Effector memory CD4-positive, alpha-beta T cell (primary cell): ENCODE data around the gene ARHGEF16.

Experiments
- DNase-seq, 3 donors: peaks; one replicate each; pipeline ENCODE4 v3.0.0-alpha.2; 2020
- H3K27ac ChIP-seq: 2 replicates; pipeline ENCODE4 v1.7.0; 2013; ENCODE audit warnings: mild to moderate bottlenecking, low read length, moderate library complexity; ENCODE audit not compliant: insufficient read depth, poor library complexity, severe bottlenecking
- H3K27me3 ChIP-seq: replicated peaks from 2 replicates; pipeline ENCODE4 v1.7.0; 2013; ENCODE audit warnings: mild to moderate bottlenecking, low read length; ENCODE audit not compliant: insufficient read depth, control insufficient read depth, poor library complexity, severe bottlenecking
- H3K36me3 ChIP-seq: 2 replicates; pipeline ENCODE4 v1.7.0; 2013; ENCODE audit warnings: mild to moderate bottlenecking, low read length, moderate library complexity; ENCODE audit not compliant: control insufficient read depth, insufficient read depth
- H3K4me1 ChIP-seq: 2 replicates; pipeline ENCODE4 v1.7.0; 2013; ENCODE audit warnings: low read length, mild to moderate bottlenecking; ENCODE audit not compliant: control insufficient read depth, insufficient read depth, poor library complexity, severe bottlenecking
- H3K4me3 ChIP-seq: 2 replicates; pipeline ENCODE4 v1.7.0; 2013; ENCODE audit warnings: low read length, low read depth, mild to moderate bottlenecking; ENCODE audit not compliant: insufficient read depth, poor library complexity, severe bottlenecking
- H3K9me3 ChIP-seq: 2 replicates; pipeline ENCODE4 v1.7.0; 2013; ENCODE audit warnings: mild to moderate bottlenecking, low read length, moderate library complexity; ENCODE audit not compliant: control insufficient read depth

Gene ARHGEF16

GRCh38 chr1:3438661-3439180 is 15.7 kb upstream of the ARHGEF16 start:
- Histone ChIP-seq H3K4me1 (no peaks in the 10 kb centered on the region), H3K9me3 (no peaks in the 10 kb centered on the region), H3K27me3 (no peaks in the 10 kb centered on the region), H3K4me3 (no peak overlapping the region), H3K27ac (no peak overlapping the region), H3K36me3 (no peaks in the 10 kb centered on the region)
- no peak for DNase-seq

GRCh38 chr1:3439346-3440299 is 14.8 kb upstream of the ARHGEF16 start:
- Histone ChIP-seq H3K4me1 (no peaks in the 10 kb centered on the region), H3K36me3 (no peaks in the 10 kb centered on the region), H3K27me3 (no peaks in the 10 kb centered on the region), H3K9me3 (no peaks in the 10 kb centered on the region), H3K4me3 (no peak overlapping the region), H3K27ac (no peak overlapping the region)
- no peak for DNase-seq

- Histone ChIP-seq H3K4me1 (no peaks in the 10 kb centered on the region), H3K4me3 (no peak overlapping the region), H3K27me3 (no peaks in the 10 kb centered on the region), H3K36me3 (no peaks in the 10 kb centered on the region), H3K27ac (no peak overlapping the region), H3K9me3 (no peaks in the 10 kb centered on the region)
- no peak for DNase-seq
Observed at GRCh38 chr1:3440300-3440681, 14.2 kb upstream of the ARHGEF16 start.

- Histone ChIP-seq H3K36me3 (no peaks in the 10 kb centered on the region), H3K27ac (no peak overlapping the region), H3K4me3 (no peak overlapping the region), H3K9me3 (no peaks in the 10 kb centered on the region), H3K27me3 (no peaks in the 10 kb centered on the region), H3K4me1 (no peaks in the 10 kb centered on the region)
- no peak for DNase-seq
Observed at GRCh38 chr1:3440711-3441409, 13.6 kb upstream of the ARHGEF16 start.

- H3K27me3 ChIP-seq, result no peaks in the 10 kb centered on the region
- DNase-seq, result no peak
- H3K4me3 ChIP-seq, result no peak overlapping the region
- H3K27ac ChIP-seq, result no peak overlapping the region
- H3K9me3 ChIP-seq, result no peaks in the 10 kb centered on the region
- H3K4me1 ChIP-seq, result no peaks in the 10 kb centered on the region
- H3K36me3 ChIP-seq, result no peaks in the 10 kb centered on the region
Observed at GRCh38 chr1:3441410-3441847, 13.0 kb upstream of the ARHGEF16 start.

- H3K27ac ChIP-seq, result no peak overlapping the region
- H3K36me3 ChIP-seq, result no peaks in the 10 kb centered on the region
- no peaks in the 10 kb centered on the region for H3K4me1 ChIP-seq
- H3K9me3 ChIP-seq, result no peaks in the 10 kb centered on the region
- DNase-seq, result no peak
- no peak overlapping the region for H3K4me3 ChIP-seq
- H3K27me3 ChIP-seq, result no peaks in the 10 kb centered on the region
Observed at GRCh38 chr1:3441880-3442279, 12.6 kb upstream of the ARHGEF16 start.

- no peaks in the 10 kb centered on the region for H3K36me3 ChIP-seq
- no peaks in the 10 kb centered on the region for H3K4me1 ChIP-seq
- no peaks in the 10 kb centered on the region for H3K9me3 ChIP-seq
- no peak overlapping the region for H3K27ac ChIP-seq
- DNase-seq, result no peak
- no peak overlapping the region for H3K4me3 ChIP-seq
- H3K27me3 ChIP-seq, result no peaks in the 10 kb centered on the region
Observed at GRCh38 chr1:3442331-3442730, 12.1 kb upstream of the ARHGEF16 start.

- Histone ChIP-seq H3K9me3 (no peaks in the 10 kb centered on the region), H3K4me1 (no peaks in the 10 kb centered on the region), H3K27me3 (no peaks in the 10 kb centered on the region), H3K4me3 (no peak overlapping the region), H3K27ac (no peak overlapping the region), H3K36me3 (no peaks in the 10 kb centered on the region)
- DNase-seq, result no peak
Observed at GRCh38 chr1:3442901-3443300, 11.6 kb upstream of the ARHGEF16 start.

- Histone ChIP-seq H3K4me3 (no peak overlapping the region), H3K27me3 (no peaks in the 10 kb centered on the region)
Observed at GRCh38 chr1:3443807-3444206, 10.7 kb upstream of the ARHGEF16 start.

GRCh38 chr1:3444298-3444697 is 10.2 kb upstream of the ARHGEF16 start:
- no peak overlapping the region for H3K4me3 ChIP-seq
- H3K4me1 ChIP-seq, result no peaks in the 10 kb centered on the region
- no peaks in the 10 kb centered on the region for H3K27me3 ChIP-seq
- no peak overlapping the region for H3K27ac ChIP-seq
- no peaks in the 10 kb centered on the region for H3K36me3 ChIP-seq
- no peak for DNase-seq
- no peaks in the 10 kb centered on the region for H3K9me3 ChIP-seq

More at GRCh38 chr1:3443807-3444206, 10.7 kb upstream of the ARHGEF16 start:
- no peak for DNase-seq
- H3K4me1 ChIP-seq, result no peaks in the 10 kb centered on the region
- no peaks in the 10 kb centered on the region for H3K9me3 ChIP-seq
- no peak overlapping the region for H3K27ac ChIP-seq
- H3K36me3 ChIP-seq, result no peaks in the 10 kb centered on the region
